Adrenal gland (tissue), 12 donors: ENCODE data around the gene SRP68. TPM values are rescaled to one million over a fixed set of nuclear protein-coding genes. Genes with fewer than 3 reads are reported as not detected.

Experiments
- DNase-seq, 7 donors: peaks; one replicate each; pipeline ENCODE4 v3.0.0-alpha.2; 2019 to 2020
- H3K27ac ChIP-seq, 5 donors: fragments of 200-600 bp; sonication (generic) in 4 of 5; 1 replicate in 3 of 5; 2 replicates in 2 of 5; pipeline versions ENCODE4 v1.5.1 to v1.8.0; 2016 to 2020; ENCODE audit warnings: mild to moderate bottlenecking in 1 of 5
- H3K27me3 ChIP-seq: fragments of 200-600 bp; 2 replicates; pipeline ENCODE4 v1.8.0; 2021
- H3K36me3 ChIP-seq, 2 donors: fragments of 200-600 bp; replicated peaks in 1 of 2; 1 replicate in 1 of 2; 2 replicates in 1 of 2; pipeline versions ENCODE4 v1.5.1 to v1.8.0; 2018 to 2022
- H3K4me1 ChIP-seq, 2 donors: fragments of 200-600 bp; replicated peaks in 1 of 2; 1 replicate in 1 of 2; 2 replicates in 1 of 2; pipeline versions ENCODE4 v1.5.1 to v1.8.0; 2018 to 2021
- H3K4me3 ChIP-seq, 4 donors: fragments of 200-600 bp; sonication (generic) in 3 of 4; one replicate each; pipeline ENCODE4 v1.5.1; 2016 to 2018
- H3K9me3 ChIP-seq, 3 donors: fragments of 200-600 bp; sonication (generic) in 1 of 3; replicated peaks in 1 of 3; 1 replicate in 2 of 3; 2 replicates in 1 of 3; pipeline versions ENCODE4 v1.5.1 to v1.8.0; 2016 to 2021
- POLR2A ChIP-seq, 2 donors: fragments of 450-650 bp; IDR thresholded peaks; one replicate each; pipeline ENCODE4 v1.6.1; 2017; ENCODE audit warnings: antibody characterized with exemption in 2 of 2, mild to moderate bottlenecking in 2 of 2, moderate library complexity in 1 of 2
- whole genome bisulfite sequencing, 4 donors: extraction: QIAGEN DNeasy Blood & Tissue Kit in 2 of 4; methylation state at CpG; one replicate each; pipeline versions ENCODE4 v1.1.5 to v1.1.7; 2013 to 2017; 5-methylcytosine and 5-hydroxymethylcytosine counted together
- intact Hi-C, 2 donors: fragments of 100-400 bp; cut with DNase I; formaldehyde crosslinking; loops; one replicate each; pipeline versions ENCODE4 v1.14.1 to v1.15.0; 2022 to 2023
- polyA plus RNA-seq, 3 donors: library from polyadenylated mRNA; stranded (reverse); fragments of 200-250 nt in 2 of 3; fragments of 350-450 nt in 1 of 3; fragmentation: Illumina TruSeq in 1 of 3; extraction: RNeasy Lipid Tissue Mini Kit (QIAGEN cat#74804) in 1 of 3; gene quantifications; one replicate each; pipeline ENCODE4 v1.2.3, GENCODE V29; 2013 to 2014
- total RNA-seq, 9 donors: library from RNA; depleted of rRNA in 4 of 9; stranded (reverse); fragments of >200 nt in 4 of 9; fragments of 120-200 nt in 1 of 9; fragmentation: NEBNext Ultra II Directional in 1 of 9; extraction: Animal tissue kit (Norgen Biotek cat#: 25700) in 1 of 9; gene quantifications; one replicate each; pipeline versions ENCODE4 v1.1.0 to v1.2.4, GENCODE V29; 2013 to 2023
- TF ChIP-seq, protein P1 (sequence below), 6 experiments: fragments of 450-650 bp in 4 of 6; fragments of 200-600 bp in 2 of 6; sonication (generic) in 1 of 6; IDR thresholded peaks; 1 replicate in 5 of 6; 2 replicates in 1 of 6; pipeline versions ENCODE4 v1.5.1 to v1.8.0; 2016 to 2021; ENCODE audit warnings: antibody characterized with exemption in 6 of 6, mild to moderate bottlenecking in 2 of 6, moderate library complexity in 1 of 6
- donor health status: healthy with polysubstance abuse.
- donor health status: Bipolar disorder and iron deficiency.
- donor health status: DM: yes; HTN: yes; CAD: no.
- donor health status: DM: no; HTN: no; CAD: no.
- donor health status: DM: no; HTN: no; CAD: no.
- donor health status: DM: yes; HTN: yes; CAD: no.

SRP68 gene
- total and polyA plus RNA-seq, 12 donors: 20.3 to 129 (median 41.1) TPM

DNA sequence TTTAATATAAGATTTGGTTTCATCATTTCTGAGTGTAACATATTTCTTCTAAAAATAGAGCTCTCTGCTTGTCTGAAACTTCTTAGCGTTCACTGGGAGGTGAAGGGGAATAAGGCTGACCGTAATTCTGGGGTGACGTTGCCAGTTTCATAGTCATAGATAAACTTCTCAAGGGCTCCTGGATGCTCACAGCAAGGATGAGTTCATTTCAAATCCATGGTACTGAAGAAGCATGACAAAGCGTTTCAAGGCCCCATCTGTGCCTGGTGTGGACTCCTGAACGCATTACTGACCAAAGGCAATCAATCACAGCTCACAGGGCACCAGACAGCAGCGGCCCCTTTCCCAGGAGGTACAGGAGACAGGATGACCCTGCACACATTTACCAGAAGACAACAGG, 33.2 kb downstream of the SRP68 start:
- Histone ChIP-seq H3K36me3 (peaks cover 0 to 53% of the 10 kb centered on the region in 2 donors), H3K27ac (peak overlapping the region in 2 of 5 donors; percentile 54 to 80)
- DNase-seq: peak in 5 of 7 donors; percentile 45 to 85 (median 64)

DNA sequence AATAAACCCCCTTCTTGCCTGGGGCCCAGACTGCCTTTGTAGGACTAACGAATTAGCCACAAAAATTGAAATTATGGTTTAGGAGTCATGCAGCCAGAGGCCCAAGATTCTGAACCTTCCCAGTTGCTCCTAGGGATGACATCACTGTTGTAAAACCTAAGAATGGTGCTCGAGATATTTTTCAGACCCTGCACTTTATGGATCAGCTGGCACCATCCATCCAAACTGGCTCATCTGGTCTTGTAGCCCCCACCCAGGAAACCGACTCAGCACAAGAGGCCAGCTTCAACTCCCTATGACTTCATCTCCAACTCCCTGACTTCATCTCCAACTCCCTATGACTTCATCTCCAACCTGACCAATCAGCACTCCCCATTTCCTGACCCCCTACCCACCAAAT, 34.3 kb downstream of the SRP68 start:
- Histone ChIP-seq H3K4me1 (peaks cover 0 to 10% of the 10 kb centered on the region in 2 donors), H3K27ac (no peak overlapping the region), H3K36me3 (peaks cover 0 to 42% of the 10 kb centered on the region in 2 donors), H3K4me3 (no peak overlapping the region), H3K27me3 (no peaks in the 10 kb centered on the region), H3K9me3 (no peaks in the 10 kb centered on the region)
- no peak for DNase-seq
- 91 to 94% (median 93%) methylated on average over 3 of the region's 3 CpGs for WGBS, 4 donors
- no peak for TF ChIP-seq POLR2A (IDR thresholded peaks at IDR 0.05)
- TF ChIP-seq, protein P1, sequence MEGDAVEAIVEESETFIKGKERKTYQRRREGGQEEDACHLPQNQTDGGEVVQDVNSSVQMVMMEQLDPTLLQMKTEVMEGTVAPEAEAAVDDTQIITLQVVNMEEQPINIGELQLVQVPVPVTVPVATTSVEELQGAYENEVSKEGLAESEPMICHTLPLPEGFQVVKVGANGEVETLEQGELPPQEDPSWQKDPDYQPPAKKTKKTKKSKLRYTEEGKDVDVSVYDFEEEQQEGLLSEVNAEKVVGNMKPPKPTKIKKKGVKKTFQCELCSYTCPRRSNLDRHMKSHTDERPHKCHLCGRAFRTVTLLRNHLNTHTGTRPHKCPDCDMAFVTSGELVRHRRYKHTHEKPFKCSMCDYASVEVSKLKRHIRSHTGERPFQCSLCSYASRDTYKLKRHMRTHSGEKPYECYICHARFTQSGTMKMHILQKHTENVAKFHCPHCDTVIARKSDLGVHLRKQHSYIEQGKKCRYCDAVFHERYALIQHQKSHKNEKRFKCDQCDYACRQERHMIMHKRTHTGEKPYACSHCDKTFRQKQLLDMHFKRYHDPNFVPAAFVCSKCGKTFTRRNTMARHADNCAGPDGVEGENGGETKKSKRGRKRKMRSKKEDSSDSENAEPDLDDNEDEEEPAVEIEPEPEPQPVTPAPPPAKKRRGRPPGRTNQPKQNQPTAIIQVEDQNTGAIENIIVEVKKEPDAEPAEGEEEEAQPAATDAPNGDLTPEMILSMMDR (IDR thresholded peaks at IDR 0.05): no peak
- intact Hi-C loops: no loop called here

More for the DNA sequence above, 33.2 kb downstream of the SRP68 start:
- TF ChIP-seq, protein P1 (IDR thresholded peaks at IDR 0.05): no peak
- no peak for TF ChIP-seq POLR2A (IDR thresholded peaks at IDR 0.05)
- Histone ChIP-seq H3K4me3 (no peak overlapping the region), H3K27me3 (no peaks in the 10 kb centered on the region), H3K4me1 (peaks cover 0 to 10% of the 10 kb centered on the region in 2 donors), H3K9me3 (no peaks in the 10 kb centered on the region)
- WGBS, 4 donors: 35 to 56% (median 46%) methylated on average over 4 to 6 of the region's 6 CpGs
- intact Hi-C loops: no loop called here

DNA sequence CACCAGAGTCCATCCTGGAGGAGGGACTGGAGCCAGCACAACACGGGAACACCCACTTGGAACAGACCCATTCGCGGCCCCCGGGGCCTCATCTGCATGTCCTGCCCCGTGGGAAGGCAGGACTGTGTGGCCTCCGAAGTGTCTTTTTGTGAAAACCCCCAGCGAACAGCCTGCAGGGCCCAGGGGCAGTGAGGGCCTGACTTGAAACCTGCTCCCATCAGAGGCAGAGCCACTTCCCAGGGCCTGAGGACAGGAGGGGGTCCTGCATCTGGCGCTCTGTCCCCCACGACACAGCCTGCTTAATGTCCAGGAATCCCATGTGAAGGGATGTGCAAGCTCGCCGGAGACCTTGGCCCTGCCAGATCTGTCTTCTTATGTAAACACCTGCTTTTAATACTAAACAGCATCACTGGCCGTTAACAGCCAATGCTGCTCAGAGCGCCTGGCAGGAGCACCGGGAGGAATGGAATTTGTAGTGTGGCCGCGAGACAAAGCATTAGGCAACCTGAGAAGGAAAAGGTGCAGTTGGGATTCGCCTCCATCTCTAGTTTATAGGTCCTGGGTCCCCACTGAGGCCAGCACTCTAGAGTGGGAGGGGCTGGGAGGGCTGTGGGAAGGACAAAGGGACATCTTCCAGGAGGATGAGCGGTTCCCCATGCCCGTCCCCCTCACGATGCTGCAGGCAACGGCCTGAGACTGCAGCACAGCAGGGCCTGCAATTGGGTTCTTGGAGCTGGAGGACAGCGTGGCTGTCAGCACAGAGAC, 35.6 kb downstream of the SRP68 start:
- intact Hi-C loops: no loop called here
- no peaks in the 10 kb centered on the region for H3K27me3 ChIP-seq
- 45 to 61% (median 51%) methylated on average over 12 to 22 of the region's 22 CpGs for WGBS, 4 donors
- H3K4me3 ChIP-seq: no peak overlapping the region
- no peak for TF ChIP-seq POLR2A (IDR thresholded peaks at IDR 0.05)
- TF ChIP-seq, protein P1 (IDR thresholded peaks at IDR 0.05): no peak
- peak overlapping the region in 1 of 5 donors; percentile 8 for H3K27ac ChIP-seq
- no peak for DNase-seq
- no peaks in the 10 kb centered on the region for H3K9me3 ChIP-seq
- H3K4me1 ChIP-seq: peaks cover 7 to 18% of the 10 kb centered on the region in 2 donors
- H3K36me3 ChIP-seq: peaks cover 0 to 29% of the 10 kb centered on the region in 2 donors

DNA sequence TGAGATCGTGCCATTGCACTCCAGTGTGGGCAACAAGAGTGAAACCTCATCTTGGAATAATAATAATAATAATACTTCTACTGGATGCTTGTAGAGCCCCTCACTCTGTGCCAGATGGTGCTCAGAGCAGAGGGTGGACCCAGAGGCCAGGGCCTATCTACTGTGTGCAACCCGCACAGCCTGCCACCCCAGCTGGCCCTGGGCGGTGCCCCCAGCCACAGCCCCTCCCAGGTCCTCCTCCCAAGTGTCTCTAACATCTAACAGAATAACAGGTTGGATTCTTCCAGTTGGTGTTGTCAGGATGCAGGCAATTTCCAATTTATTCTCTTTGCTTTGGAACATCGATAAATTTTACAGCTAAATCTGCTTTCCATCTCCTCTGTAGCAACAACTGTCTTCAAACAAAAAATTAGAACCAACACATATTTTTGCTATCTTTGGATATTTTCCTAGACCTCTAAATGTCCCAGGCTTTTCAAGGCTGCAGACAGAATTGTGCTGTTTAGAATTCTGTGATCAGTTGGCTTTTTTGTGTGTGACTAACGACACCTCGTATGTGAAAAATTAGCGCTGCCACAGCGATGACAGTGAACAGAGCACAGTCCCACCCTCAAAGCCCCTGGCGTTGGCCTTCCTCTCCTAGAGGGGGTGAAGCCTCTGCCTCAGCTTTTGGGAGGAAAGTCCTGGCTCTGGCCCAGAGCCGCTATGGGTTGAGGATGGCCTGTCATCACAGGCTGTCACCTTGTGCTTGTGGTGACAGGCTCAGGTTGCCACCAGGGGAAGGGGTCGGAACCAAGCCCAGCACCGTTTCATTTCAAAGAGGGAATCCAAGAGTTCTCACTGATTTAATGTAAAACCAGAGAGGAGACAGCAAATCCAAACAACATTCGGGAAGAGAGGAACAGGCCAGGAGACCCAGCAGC, 37.6 kb downstream of the SRP68 start:
- no peak overlapping the region for H3K4me3 ChIP-seq
- WGBS, 4 donors: 71 to 83% (median 75%) methylated on average over 12 to 13 of the region's 13 CpGs
- H3K27me3 ChIP-seq: no peaks in the 10 kb centered on the region
- intact Hi-C loops: no loop called here
- no peak overlapping the region for H3K27ac ChIP-seq
- H3K4me1 ChIP-seq: peaks cover 7 to 22% of the 10 kb centered on the region in 2 donors
- TF ChIP-seq, protein P1 (IDR thresholded peaks at IDR 0.05): no peak
- no peak for TF ChIP-seq POLR2A (IDR thresholded peaks at IDR 0.05)
- DNase-seq: no peak
- H3K36me3 ChIP-seq: peaks cover 0 to 9% of the 10 kb centered on the region in 2 donors
- H3K9me3 ChIP-seq: no peaks in the 10 kb centered on the region
